Uterus (tissue), 4 donors: ENCODE data around the gene ALDH7A1. TPM values are rescaled to one million over a fixed set of nuclear protein-coding genes. Genes with fewer than 3 reads are reported as not detected.

Experiments
- DNase-seq, 2 donors: peaks; one replicate each; pipeline ENCODE4 v3.0.0-alpha.2; 2019 to 2020
- H3K27ac ChIP-seq, 2 donors: fragments of 200-600 bp; sonication (generic); 1 replicate in 1 of 2; 2 replicates in 1 of 2; pipeline ENCODE4 v1.5.1; 2016 to 2018
- H3K27me3 ChIP-seq, 2 donors: fragments of 200-600 bp; sonication (generic); one replicate each; pipeline ENCODE4 v1.5.1; 2018 to 2019; ENCODE audit warnings: control low read depth in 1 of 2
- H3K36me3 ChIP-seq, 2 donors: fragments of 200-600 bp; sonication (generic); one replicate each; pipeline ENCODE4 v1.5.1; 2019; ENCODE audit warnings: control low read depth in 1 of 2
- H3K4me1 ChIP-seq, 2 donors: fragments of 200-600 bp; sonication (generic); one replicate each; pipeline ENCODE4 v1.5.1; 2018 to 2019; ENCODE audit warnings: control low read depth in 1 of 2
- H3K4me3 ChIP-seq, 2 donors: fragments of 200-600 bp; sonication (generic); 1 replicate in 1 of 2; 2 replicates in 1 of 2; pipeline ENCODE4 v1.5.1; 2018 to 2019; ENCODE audit warnings: mild to moderate bottlenecking in 1 of 2
- H3K9me3 ChIP-seq, 2 donors: fragments of 200-600 bp; sonication (generic); one replicate each; pipeline ENCODE4 v1.5.1; 2019; ENCODE audit warnings: control low read depth in 1 of 2
- POLR2A ChIP-seq, 2 donors: fragments of 450-650 bp; IDR thresholded peaks; one replicate each; pipeline ENCODE4 v1.6.1; 2016; ENCODE audit warnings: antibody characterized with exemption in 2 of 2, mild to moderate bottlenecking in 1 of 2, moderate library complexity in 1 of 2
- intact Hi-C: fragments of 100-400 bp; cut with DNase I; formaldehyde crosslinking; loops from one replicate; pipeline ENCODE4 v1.15.1; 2023; ENCODE audit warnings: low total_unique reads
- total RNA-seq, 4 donors: library from RNA; depleted of rRNA in 3 of 4; stranded (reverse); fragments of >200 nt in 3 of 4; gene quantifications; one replicate each; pipeline versions ENCODE4 v1.1.0 to v1.2.4, GENCODE V29; 2014 to 2023
- TF ChIP-seq, protein P1 (sequence below), 4 experiments: fragments of 200-600 bp in 2 of 4; fragments of 450-650 bp in 2 of 4; sonication (generic) in 2 of 4; IDR thresholded peaks; one replicate each; pipeline ENCODE4 v1.5.1; 2016 to 2019; ENCODE audit warnings: antibody characterized with exemption in 4 of 4, mild to moderate bottlenecking in 2 of 4, moderate library complexity in 1 of 4
- donor health status: DM: yes; HTN: yes; CAD: no.

Gene ALDH7A1
- total RNA-seq, 4 donors from 2014 or later: 5.9 to 94.2 (median 31.6) TPM

DNA sequence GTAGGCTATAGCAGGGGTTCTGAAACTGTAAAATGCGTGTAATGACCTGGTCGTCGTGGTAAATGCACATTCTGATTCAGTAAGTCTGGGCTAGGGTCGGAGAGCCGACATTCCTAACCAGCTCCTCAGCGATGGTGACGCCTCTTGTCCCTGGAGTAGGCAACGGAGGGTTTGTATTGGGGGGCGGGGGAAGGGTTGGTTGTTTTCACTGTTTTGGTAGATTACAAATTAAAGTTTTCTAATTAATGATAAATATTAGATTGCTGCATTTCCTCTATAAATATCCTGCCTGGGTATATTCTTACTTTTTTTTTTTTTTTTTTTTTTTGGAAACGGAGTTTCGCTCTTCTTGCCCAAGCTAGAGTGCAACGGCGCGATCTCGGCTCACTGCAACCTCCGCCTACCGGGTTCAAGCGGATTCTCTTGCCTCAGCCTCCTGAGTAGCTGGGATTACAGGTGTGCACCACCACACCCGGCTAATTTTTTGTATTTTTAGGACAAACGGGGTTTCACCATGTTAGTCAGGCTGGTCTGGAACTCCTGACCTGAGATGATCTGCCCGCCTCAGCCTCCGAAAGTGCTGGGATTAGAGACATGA, 566 bp upstream of the ALDH7A1 start:
- H3K36me3 ChIP-seq: no peaks in the 10 kb centered on the region
- H3K9me3 ChIP-seq: no peaks in the 10 kb centered on the region
- TF ChIP-seq POLR2A (IDR thresholded peaks at IDR 0.05): no peak
- TF ChIP-seq, protein P1, sequence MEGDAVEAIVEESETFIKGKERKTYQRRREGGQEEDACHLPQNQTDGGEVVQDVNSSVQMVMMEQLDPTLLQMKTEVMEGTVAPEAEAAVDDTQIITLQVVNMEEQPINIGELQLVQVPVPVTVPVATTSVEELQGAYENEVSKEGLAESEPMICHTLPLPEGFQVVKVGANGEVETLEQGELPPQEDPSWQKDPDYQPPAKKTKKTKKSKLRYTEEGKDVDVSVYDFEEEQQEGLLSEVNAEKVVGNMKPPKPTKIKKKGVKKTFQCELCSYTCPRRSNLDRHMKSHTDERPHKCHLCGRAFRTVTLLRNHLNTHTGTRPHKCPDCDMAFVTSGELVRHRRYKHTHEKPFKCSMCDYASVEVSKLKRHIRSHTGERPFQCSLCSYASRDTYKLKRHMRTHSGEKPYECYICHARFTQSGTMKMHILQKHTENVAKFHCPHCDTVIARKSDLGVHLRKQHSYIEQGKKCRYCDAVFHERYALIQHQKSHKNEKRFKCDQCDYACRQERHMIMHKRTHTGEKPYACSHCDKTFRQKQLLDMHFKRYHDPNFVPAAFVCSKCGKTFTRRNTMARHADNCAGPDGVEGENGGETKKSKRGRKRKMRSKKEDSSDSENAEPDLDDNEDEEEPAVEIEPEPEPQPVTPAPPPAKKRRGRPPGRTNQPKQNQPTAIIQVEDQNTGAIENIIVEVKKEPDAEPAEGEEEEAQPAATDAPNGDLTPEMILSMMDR (IDR thresholded peaks at IDR 0.05): no peak
- no peaks in the 10 kb centered on the region for H3K27me3 ChIP-seq
- H3K4me1 ChIP-seq: no peaks in the 10 kb centered on the region
- peak overlapping the region; percentile 83 for H3K27ac ChIP-seq
- DNase-seq: no peak
- H3K4me3 ChIP-seq: peak overlapping the region; percentile 76 to 79
- intact Hi-C loops: no loop called here

DNA sequence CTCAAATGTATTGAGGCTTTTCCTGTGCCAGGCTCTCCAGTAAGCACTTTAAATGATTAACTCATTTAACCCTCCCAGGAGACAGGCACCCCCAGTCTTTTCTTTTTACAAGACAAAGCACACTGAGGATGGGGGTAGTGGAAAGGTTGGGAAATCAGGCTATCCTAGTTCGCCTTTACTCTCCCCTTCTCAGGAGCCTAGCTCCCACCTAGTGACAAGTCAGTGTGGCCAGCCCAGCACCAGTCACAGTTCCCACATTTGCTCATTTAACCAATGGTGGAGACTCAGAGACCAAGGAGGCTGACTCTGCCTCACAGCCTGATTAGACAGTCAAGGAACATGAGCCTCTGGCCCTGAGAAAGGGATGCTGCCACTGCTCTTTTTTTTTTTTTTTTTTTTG, 3.5 kb downstream of the ALDH7A1 start:
- DNase-seq: no peak
- TF ChIP-seq, protein P1 (IDR thresholded peaks at IDR 0.05): no peak
- no peak for TF ChIP-seq POLR2A (IDR thresholded peaks at IDR 0.05)
- H3K27ac ChIP-seq: no peak overlapping the region
- intact Hi-C loops: no loop called here
- no peak overlapping the region for H3K4me3 ChIP-seq
- no peaks in the 10 kb centered on the region for H3K36me3 ChIP-seq
- H3K27me3 ChIP-seq: no peaks in the 10 kb centered on the region
- no peaks in the 10 kb centered on the region for H3K4me1 ChIP-seq
- H3K9me3 ChIP-seq: no peaks in the 10 kb centered on the region

DNA sequence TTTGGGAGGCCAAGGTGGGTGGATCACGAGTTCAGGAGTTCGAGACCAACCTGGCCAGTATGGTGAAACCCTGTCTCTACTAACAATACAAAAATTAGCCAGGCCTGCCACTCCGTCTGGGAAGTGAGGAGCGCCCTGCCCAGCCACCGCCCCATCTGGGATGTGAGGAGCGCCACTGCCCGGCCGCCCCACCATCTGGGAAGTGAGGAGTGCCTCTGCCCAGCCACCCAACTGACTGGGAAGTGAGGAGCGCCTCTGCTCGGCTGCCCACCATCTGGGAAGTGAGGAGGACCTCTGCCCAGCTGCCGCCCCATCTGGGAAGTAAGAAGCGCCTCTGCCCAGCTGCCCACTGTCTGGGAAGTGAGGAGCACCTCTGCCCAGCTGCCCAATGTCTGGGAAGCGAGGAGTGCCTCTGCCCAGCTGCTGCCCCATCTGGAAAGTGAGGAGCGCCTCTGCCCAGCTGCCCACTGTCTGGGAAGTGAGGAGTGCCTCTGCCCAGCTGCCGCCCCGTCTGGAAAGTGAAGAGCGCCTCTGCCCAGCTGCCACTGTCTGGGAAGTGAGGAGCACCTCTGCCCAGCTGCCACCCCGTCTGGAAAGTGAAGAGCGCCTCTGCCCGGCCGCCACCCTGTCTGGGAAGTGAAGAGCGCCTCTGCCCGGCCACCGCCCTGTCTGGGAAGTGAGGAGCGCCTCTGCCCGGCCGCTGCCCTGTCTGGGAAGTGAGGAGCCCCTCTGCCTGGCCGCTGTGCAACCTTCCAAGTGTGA, 5.3 kb downstream of the ALDH7A1 start:
- H3K27me3 ChIP-seq: no peaks in the 10 kb centered on the region
- intact Hi-C loops: no loop called here
- H3K36me3 ChIP-seq: no peaks in the 10 kb centered on the region
- H3K27ac ChIP-seq: no peak overlapping the region
- no peak for DNase-seq
- H3K4me3 ChIP-seq: no peak overlapping the region
- no peaks in the 10 kb centered on the region for H3K4me1 ChIP-seq
- no peak for TF ChIP-seq POLR2A (IDR thresholded peaks at IDR 0.05)
- TF ChIP-seq, protein P1 (IDR thresholded peaks at IDR 0.05): no peak
- no peaks in the 10 kb centered on the region for H3K9me3 ChIP-seq

DNA sequence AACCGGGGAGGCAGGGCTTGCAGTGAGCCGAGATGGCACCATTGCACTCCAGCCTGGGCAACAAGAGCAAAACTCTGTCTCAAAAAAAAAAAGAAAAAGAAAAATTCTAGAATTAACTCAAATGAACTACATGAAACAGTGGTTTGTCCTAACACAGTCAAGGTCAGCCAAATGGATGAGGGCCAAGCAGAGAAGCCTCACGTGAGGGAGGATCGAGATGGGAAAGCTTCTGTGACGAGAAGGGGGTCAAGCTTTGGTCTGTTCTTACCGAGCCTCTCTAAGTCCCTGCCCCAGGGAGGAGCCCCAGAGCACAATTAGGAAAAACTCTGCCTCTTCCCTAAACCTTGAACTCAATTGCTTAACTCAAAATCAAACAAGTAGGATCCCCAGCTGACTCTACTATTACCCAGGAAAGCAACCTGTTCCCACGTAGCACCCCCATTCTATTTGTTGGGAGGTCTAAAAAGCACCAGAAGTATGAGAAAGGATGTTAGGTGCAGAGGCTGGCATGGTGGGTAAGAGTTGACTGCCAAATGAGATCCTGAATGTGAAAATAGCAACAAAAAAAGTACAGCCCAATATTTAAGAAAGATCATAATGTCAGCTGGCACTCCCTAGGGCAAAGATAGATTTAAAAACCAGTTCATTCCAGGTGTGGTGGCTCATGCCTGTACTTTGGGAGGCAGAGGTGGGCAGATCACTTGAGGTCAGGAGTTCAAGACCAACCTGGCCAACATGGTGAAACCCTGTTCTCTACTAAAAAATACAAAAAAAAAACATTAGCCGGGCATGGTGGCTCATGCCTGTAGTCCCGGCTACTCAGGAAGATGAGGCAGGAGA, 7.2 kb downstream of the ALDH7A1 start:
- Histone ChIP-seq H3K4me1 (no peaks in the 10 kb centered on the region), H3K9me3 (no peaks in the 10 kb centered on the region), H3K27me3 (no peaks in the 10 kb centered on the region), H3K4me3 (no peak overlapping the region), H3K36me3 (no peaks in the 10 kb centered on the region), H3K27ac (no peak overlapping the region)
- TF ChIP-seq, protein P1 (IDR thresholded peaks at IDR 0.05): no peak
- TF ChIP-seq POLR2A (IDR thresholded peaks at IDR 0.05): no peak
- intact Hi-C loops: no loop called here
- DNase-seq: no peak

DNA sequence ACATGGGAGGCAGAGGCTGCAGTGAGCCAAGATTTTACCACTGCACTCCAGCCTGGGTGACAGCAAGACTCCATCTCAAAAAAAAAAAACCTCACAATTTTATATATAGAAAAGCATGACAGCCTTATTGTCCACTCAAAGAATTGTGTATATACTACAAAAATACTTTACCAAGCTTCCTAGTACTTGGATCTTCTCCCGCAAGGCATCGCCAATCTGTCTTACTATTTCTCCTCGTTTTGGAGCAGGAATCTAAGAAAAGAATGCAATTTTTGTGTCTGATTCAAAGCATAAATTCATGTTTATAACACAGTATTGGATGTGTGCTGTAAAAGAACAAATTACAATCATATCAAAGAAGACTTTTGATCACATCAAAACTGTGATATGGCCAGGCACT, 11.3 kb downstream of the ALDH7A1 start:
- TF ChIP-seq, protein P1 (IDR thresholded peaks at IDR 0.05): no peak
- no peak for TF ChIP-seq POLR2A (IDR thresholded peaks at IDR 0.05)
- Histone ChIP-seq H3K27me3 (no peaks in the 10 kb centered on the region), H3K27ac (no peak overlapping the region), H3K4me3 (no peak overlapping the region), H3K9me3 (no peaks in the 10 kb centered on the region), H3K36me3 (no peaks in the 10 kb centered on the region), H3K4me1 (no peaks in the 10 kb centered on the region)
- DNase-seq: no peak
- intact Hi-C loops: no loop called here
